ENCODE measurements around the gene TRAM2.
A peak's percentile ranks its signal among the peaks of the same experiment; 100 is the strongest.

The TRAM2 gene

GRCh38 chr6:52577022-52577777, at the start of gene TRAM2:
Gene TRAM2, minus strand, starts transcription at chr6:52577060. Its CDS starts 145 bp downstream, at chr6:52576915.
- Mint-ChIP-seq H3K4me3 (peak within 1 kb of the TSS; percentile 88), H3K4me1 (peaks cover 25% of the 10 kb centered on the region), H3K27me3 (no peaks in the 10 kb centered on the region), H3K27ac (peak within 1 kb of the TSS; percentile 89), H3K9me3 (no peaks in the 10 kb centered on the region), H3K36me3 (peaks cover 8% of the 10 kb centered on the region)
- ATAC-seq (ENCODE audit: low read depth) (peak; percentile 71), DNase-seq (ENCODE audit: low spot score in 2 of 2) (peak; percentile 80 to 81)

GRCh38 chr6:52622810-52623209, 46.0 kb upstream of the TRAM2 start:
- H3K27me3 Mint-ChIP-seq = peaks cover 2% of the 10 kb centered on the region
- no peaks in the 10 kb centered on the region for H3K36me3 Mint-ChIP-seq
- H3K9me3 Mint-ChIP-seq = no peaks in the 10 kb centered on the region
- no peak overlapping the region for H3K27ac Mint-ChIP-seq
- no peaks in the 10 kb centered on the region for H3K4me1 Mint-ChIP-seq
- DNase-seq (ENCODE audit: low spot score in 2 of 2) = no peak
- no peak for ATAC-seq (ENCODE audit: low read depth)
- no peak overlapping the region for H3K4me3 Mint-ChIP-seq

DNA sequence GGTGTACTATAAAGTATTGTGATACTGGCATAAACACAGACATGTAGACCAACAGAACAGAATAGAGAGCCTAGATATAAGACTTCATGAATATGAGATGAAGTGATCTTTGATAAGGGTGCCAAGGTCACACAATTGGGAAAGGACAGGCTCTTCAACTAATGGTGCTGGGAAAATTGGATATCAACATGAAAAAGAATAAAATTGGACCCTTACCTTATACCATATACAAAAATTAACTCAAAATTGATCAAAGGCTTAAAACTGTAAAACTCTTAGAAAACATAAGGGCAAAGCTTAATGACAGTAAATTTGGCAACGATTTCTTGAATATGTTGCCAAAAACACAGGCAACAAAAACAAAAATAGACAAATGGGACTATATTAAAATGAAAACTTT, 44.8 kb upstream of the TRAM2 start:
- Mint-ChIP-seq H3K27me3 (peaks cover 2% of the 10 kb centered on the region), H3K36me3 (no peaks in the 10 kb centered on the region), H3K4me3 (no peak overlapping the region), H3K9me3 (no peaks in the 10 kb centered on the region), H3K4me1 (no peaks in the 10 kb centered on the region), H3K27ac (no peak overlapping the region)
- DNase-seq (ENCODE audit: low spot score in 2 of 2) (no peak), ATAC-seq (ENCODE audit: low read depth) (no peak)

DNA sequence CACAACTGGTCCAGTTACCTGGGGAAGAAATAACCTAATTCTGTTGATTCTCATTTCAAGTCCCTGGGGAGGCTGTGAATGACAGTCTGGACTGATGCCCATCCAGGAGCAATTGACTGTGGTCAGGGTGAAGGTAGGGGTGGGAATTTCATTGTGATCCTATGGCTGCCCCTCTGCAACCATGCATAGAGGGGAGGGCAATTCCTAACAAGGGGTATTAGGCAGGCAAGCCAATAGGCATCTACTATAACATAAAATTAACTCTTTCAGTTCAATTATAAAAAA, 44.0 kb upstream of the TRAM2 start:
- no peak for DNase-seq (ENCODE audit: low spot score in 2 of 2)

DNA sequence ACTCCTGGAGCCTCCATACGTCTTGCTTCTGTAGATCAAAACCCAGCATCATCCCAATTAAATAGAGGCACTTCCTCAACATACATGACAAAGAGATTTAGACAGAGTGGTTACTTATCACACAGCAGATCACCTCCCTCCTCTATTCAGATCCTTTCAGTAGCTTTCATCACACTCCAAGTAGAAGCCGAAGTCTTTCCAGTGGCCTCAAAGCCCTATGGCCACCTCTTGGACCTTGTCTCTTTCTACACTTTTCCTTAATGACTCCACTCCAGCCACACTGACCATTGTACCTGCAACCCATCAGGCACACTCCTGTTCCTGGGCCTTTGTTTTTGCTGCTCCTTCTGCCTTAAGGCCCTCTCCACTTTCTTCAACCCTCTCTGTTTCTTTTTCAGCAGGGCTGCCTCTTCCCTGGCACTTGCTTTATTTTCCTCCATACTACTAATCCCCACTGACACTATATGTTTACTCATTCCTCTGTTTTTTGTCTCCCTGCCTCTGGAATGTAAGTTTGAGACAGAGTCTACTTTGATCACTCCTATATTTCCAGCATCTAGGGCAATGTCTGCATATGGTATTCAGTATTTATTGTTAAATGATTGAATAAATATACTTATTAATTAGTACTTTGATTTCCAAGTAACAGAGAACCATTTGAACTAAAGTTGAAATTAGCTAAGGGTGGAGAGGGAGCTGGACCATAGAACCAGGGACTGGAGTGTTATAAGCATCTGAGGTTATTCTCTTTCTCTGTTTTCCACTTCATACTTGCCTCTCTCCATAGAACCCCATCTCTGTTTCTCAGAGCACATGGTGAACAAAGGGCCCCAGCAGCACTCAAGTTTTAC, 43.4 kb upstream of the TRAM2 start:
- H3K4me3 Mint-ChIP-seq = no peak overlapping the region
- ATAC-seq (ENCODE audit: low read depth) = no peak
- H3K36me3 Mint-ChIP-seq = no peaks in the 10 kb centered on the region
- no peaks in the 10 kb centered on the region for H3K9me3 Mint-ChIP-seq
- no peak overlapping the region for H3K27ac Mint-ChIP-seq
- no peaks in the 10 kb centered on the region for H3K4me1 Mint-ChIP-seq
- DNase-seq (ENCODE audit: low spot score in 2 of 2) = no peak
- H3K27me3 Mint-ChIP-seq = peaks cover 4% of the 10 kb centered on the region

More for the DNA sequence above, 44.0 kb upstream of the TRAM2 start:
- Mint-ChIP-seq H3K9me3 (no peaks in the 10 kb centered on the region), H3K27me3 (peaks cover 2% of the 10 kb centered on the region), H3K4me3 (no peak overlapping the region), H3K4me1 (no peaks in the 10 kb centered on the region), H3K36me3 (no peaks in the 10 kb centered on the region), H3K27ac (no peak overlapping the region)
- ATAC-seq (ENCODE audit: low read depth) = no peak

GRCh38 chr6:52617087-52617486, 40.2 kb upstream of the TRAM2 start:
- Mint-ChIP-seq H3K36me3 (no peaks in the 10 kb centered on the region), H3K9me3 (no peaks in the 10 kb centered on the region)
- no peak for ATAC-seq (ENCODE audit: low read depth)

DNA sequence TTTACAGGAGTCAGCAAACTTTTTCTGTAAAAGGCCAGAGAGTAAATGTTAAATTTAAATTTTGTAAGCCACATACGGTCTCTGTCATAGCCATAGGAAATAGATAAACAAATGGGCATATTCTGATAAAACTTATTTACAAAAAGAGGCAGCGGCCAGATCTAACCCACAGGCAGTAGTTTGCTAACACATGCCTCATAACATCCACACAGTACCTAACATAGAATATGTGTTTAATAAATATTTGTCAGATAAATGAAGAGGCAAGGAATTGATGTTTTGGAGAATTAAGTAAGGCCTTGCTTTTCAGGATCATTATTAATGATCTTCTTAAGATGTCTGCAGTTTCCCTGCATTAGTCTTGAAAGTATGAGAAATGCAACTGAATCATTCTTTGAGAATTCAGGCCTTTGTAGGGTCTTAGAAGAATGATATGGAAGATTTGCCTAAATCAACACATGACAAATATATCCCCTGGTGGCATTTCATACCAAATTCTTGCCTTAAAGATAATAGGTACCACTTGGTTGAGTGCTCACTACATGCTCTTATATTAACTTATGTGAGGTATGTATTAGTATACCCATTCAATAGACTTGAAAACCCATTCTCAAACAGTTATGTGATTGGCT, 39.3 kb upstream of the TRAM2 start:
- Mint-ChIP-seq H3K27ac (no peak overlapping the region), H3K4me3 (no peak overlapping the region), H3K36me3 (no peaks in the 10 kb centered on the region), H3K9me3 (no peaks in the 10 kb centered on the region), H3K4me1 (no peaks in the 10 kb centered on the region), H3K27me3 (peaks cover 5% of the 10 kb centered on the region)
- DNase-seq (ENCODE audit: low spot score in 2 of 2) (no peak), ATAC-seq (ENCODE audit: low read depth) (no peak)

More at GRCh38 chr6:52617087-52617486, 40.2 kb upstream of the TRAM2 start:
- DNase-seq (ENCODE audit: low spot score in 2 of 2) = no peak
- no peak overlapping the region for H3K27ac Mint-ChIP-seq
- no peak overlapping the region for H3K4me3 Mint-ChIP-seq
- H3K27me3 Mint-ChIP-seq = peaks cover 7% of the 10 kb centered on the region
- no peaks in the 10 kb centered on the region for H3K4me1 Mint-ChIP-seq

- H3K4me3 Mint-ChIP-seq = no peak overlapping the region
- H3K27me3 Mint-ChIP-seq = peaks cover 8% of the 10 kb centered on the region
- no peak for ATAC-seq (ENCODE audit: low read depth)
- H3K4me1 Mint-ChIP-seq = no peaks in the 10 kb centered on the region
- H3K9me3 Mint-ChIP-seq = peaks cover 2% of the 10 kb centered on the region
- H3K27ac Mint-ChIP-seq = no peak overlapping the region
- DNase-seq (ENCODE audit: low spot score in 2 of 2) = no peak
- H3K36me3 Mint-ChIP-seq = no peaks in the 10 kb centered on the region
These were observed 35.6 kb upstream of the TRAM2 start for GRCh38 chr6:52612336-52613054.

DNA sequence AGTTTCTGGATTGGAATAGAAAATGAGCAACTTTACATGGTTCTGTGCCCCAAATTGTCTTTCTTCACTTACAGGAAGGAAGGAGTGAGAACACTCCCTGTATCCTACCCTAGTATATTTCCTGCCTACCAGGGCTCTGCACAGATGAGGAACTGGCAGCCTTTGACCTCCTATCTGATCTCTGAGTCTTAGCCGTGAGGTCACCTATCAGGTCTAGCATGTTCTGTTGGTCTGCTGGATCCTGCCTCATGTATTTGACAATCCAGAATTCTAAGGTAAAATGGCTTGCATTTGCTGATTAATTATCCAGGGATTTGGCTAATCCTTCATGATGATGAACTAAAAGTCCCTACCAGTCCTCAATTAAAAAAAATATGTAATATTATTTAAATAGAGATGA, 35.0 kb upstream of the TRAM2 start:
- ATAC-seq (ENCODE audit: low read depth) (no peak), DNase-seq (ENCODE audit: low spot score in 2 of 2) (no peak)
- H3K4me3 Mint-ChIP-seq = no peak overlapping the region
- no peaks in the 10 kb centered on the region for H3K4me1 Mint-ChIP-seq
- no peaks in the 10 kb centered on the region for H3K36me3 Mint-ChIP-seq
- H3K9me3 Mint-ChIP-seq = peaks cover 2% of the 10 kb centered on the region
- H3K27me3 Mint-ChIP-seq = peaks cover 8% of the 10 kb centered on the region
- H3K27ac Mint-ChIP-seq = no peak overlapping the region

GRCh38 chr6:52610745-52611355, 34.0 kb upstream of the TRAM2 start:
- Mint-ChIP-seq H3K36me3 (no peaks in the 10 kb centered on the region), H3K27me3 (peaks cover 8% of the 10 kb centered on the region), H3K9me3 (peaks cover 3% of the 10 kb centered on the region), H3K4me1 (no peaks in the 10 kb centered on the region), H3K4me3 (no peak overlapping the region), H3K27ac (no peak overlapping the region)
- no peak for ATAC-seq (ENCODE audit: low read depth)
- no peak for DNase-seq (ENCODE audit: low spot score in 2 of 2)

- H3K9me3 Mint-ChIP-seq = peaks cover 3% of the 10 kb centered on the region
- ATAC-seq (ENCODE audit: low read depth) = no peak
- H3K4me3 Mint-ChIP-seq = no peak overlapping the region
- no peaks in the 10 kb centered on the region for H3K36me3 Mint-ChIP-seq
- peaks cover 5% of the 10 kb centered on the region for H3K27me3 Mint-ChIP-seq
- no peak for DNase-seq (ENCODE audit: low spot score in 2 of 2)
- no peaks in the 10 kb centered on the region for H3K4me1 Mint-ChIP-seq
- no peak overlapping the region for H3K27ac Mint-ChIP-seq
These were observed 33.2 kb upstream of the TRAM2 start for GRCh38 chr6:52610011-52610410.

DNA sequence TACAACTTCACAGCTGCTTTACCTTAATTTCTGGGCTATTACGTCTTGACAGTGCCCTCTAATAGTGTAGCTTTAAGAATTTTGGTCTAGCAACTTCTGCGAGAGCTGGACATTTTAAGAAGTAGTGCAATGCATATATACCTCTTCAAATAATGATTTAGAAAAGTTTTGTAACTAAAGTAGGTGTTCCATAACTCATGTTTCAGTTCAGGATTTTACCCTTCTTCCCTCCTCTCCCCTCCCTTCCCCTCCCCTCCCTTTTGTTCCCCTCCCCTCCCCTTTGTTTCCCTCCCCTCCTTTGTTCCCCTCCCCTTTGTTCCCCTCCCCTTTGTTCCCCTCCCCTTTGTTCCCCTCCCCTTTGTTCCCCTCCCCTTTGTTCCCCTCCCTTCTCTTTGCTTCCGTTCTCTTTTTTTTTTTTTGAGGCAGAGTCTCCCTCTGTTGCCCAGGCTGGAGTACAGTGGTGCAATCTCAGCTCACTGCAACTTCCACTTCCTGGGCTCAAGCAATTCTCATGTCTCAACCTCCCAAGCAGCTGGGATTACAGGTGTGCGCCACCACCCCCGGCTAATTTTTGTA, 28.8 kb upstream of the TRAM2 start:
- H3K36me3 Mint-ChIP-seq = no peaks in the 10 kb centered on the region
- H3K9me3 Mint-ChIP-seq = peaks cover 3% of the 10 kb centered on the region
- H3K4me1 Mint-ChIP-seq = no peaks in the 10 kb centered on the region
- DNase-seq (ENCODE audit: low spot score in 2 of 2) (no peak), ATAC-seq (ENCODE audit: low read depth) (no peak)
- no peak overlapping the region for H3K4me3 Mint-ChIP-seq
- no peak overlapping the region for H3K27ac Mint-ChIP-seq
- H3K27me3 Mint-ChIP-seq = peaks cover 5% of the 10 kb centered on the region

DNA sequence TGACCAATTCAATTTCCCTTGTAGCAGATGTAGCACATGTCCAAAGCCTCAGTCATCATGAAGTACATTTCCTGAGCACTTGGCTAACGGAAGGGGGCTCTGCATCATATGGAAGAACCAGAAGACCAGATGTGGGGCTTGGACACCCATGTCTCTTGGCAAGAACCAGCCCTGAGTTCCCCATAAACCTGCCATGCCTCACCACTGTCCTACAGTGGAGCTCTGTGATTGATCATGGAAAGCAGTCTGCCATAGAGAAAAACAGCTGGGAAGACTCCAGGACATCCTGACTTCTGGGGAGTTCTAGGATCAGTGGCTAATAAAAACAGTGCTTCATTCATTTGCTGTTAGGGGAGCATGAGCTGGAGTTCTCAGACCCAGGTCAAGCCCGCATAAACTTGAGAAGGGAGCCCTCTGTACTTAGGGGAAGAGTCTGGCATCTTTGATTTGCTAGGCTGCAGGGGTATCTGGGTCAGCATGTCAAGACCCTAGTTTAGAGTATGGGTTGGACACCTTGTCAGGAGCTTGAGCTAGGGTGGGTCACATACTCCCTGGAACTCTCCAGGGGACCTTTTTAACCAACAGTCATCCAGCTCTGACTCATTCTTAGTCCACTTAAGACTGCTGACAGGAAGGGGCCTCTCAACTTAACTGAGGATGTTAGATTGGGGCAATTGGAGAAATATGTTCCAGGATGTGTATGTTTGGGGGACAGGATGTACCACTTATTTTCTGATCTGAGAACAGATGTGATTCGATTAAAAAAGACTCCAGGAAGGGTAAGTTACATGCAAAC, 26.3 kb upstream of the TRAM2 start:
- no peaks in the 10 kb centered on the region for H3K36me3 Mint-ChIP-seq
- H3K27me3 Mint-ChIP-seq = peaks cover 1% of the 10 kb centered on the region
- peaks cover 6% of the 10 kb centered on the region for H3K4me1 Mint-ChIP-seq
- H3K9me3 Mint-ChIP-seq = peaks cover 1% of the 10 kb centered on the region
- no peak overlapping the region for H3K4me3 Mint-ChIP-seq
- DNase-seq (ENCODE audit: low spot score in 2 of 2) (no peak), ATAC-seq (ENCODE audit: low read depth) (no peak)
- no peak overlapping the region for H3K27ac Mint-ChIP-seq
